Panc1 (cell line): ENCODE measurements around the gene IL1R1. TPM values are rescaled to one million over a fixed set of nuclear protein-coding genes. Genes with fewer than 3 reads are reported as not detected.
"Not testable (repeated sequence)": the region's sequence is repeated elsewhere in the genome, so short reads cannot be mapped to it uniquely, and the experiment has no call there.

Experiments used
- ATAC-seq: fragments of 200-7000 bp; cut with Tn5 transposase; 2 replicates; pipeline ENCODE4 v1.9.1; 2020; ENCODE audit warnings: mild to moderate bottlenecking, moderate library complexity
- BruUV-seq: library from RNA; stranded (reverse); fragments of 400-500 nt; replicated peaks from 2 replicates; lab custom pipeline; 2021; lab: Mats Ljungman, UMichigan
- CTCF ChIA-PET: fragments of 300-600 bp; sonication (Branson Sonifier 250); formaldehyde crosslinking; loops from one replicate; lab custom pipeline; 2022; ENCODE audit warnings: antibody characterized with exemption; lab: Charles Lee
- POLR2A ChIA-PET: fragments of 300-600 bp; sonication (Branson Sonifier 250); formaldehyde crosslinking; loops from one replicate; lab custom pipeline; 2022; ENCODE audit warnings: antibody characterized with exemption; lab: Charles Lee
- DNase-seq: peaks from one replicate; pipeline ENCODE4 v3.0.0-alpha.2; 2010; ENCODE audit warnings: low read depth, low spot score
- H3K27ac ChIP-seq: 2 replicates; pipeline ENCODE4 v1.5.1; 2011; ENCODE audit warnings: mild to moderate bottlenecking, low read length, inconsistent platforms
- H3K27me3 ChIP-seq: fragments of 200-500 bp; sonication (Bioruptor generic); 2 replicates; pipeline ENCODE4 v1.6.0; 2014; ENCODE audit warnings: low read length, inconsistent platforms; ENCODE audit not compliant: control insufficient read depth, insufficient read depth
- H3K36me3 ChIP-seq: fragments of 200-500 bp; sonication (Bioruptor generic); 2 replicates; pipeline ENCODE4 v1.5.1; 2014; ENCODE audit warnings: inconsistent platforms, mild to moderate bottlenecking, low read length, moderate library complexity; ENCODE audit not compliant: control insufficient read depth, insufficient read depth
- H3K4me1 ChIP-seq: 2 replicates; pipeline ENCODE4 v1.5.1; 2011; ENCODE audit warnings: inconsistent platforms, mild to moderate bottlenecking, low read length, moderate library complexity; ENCODE audit not compliant: control insufficient read depth, insufficient read depth
- H3K4me3 ChIP-seq, 2 experiments: 2 replicates each; pipeline ENCODE4 v1.5.1; 2011 to 2012; ENCODE audit warnings: low read depth in 2 of 2, low read length in 2 of 2, mild to moderate bottlenecking in 2 of 2, inconsistent platforms in 1 of 2, moderate library complexity in 1 of 2
- H3K9me3 ChIP-seq: fragments of 200-500 bp; sonication (Bioruptor generic); 2 replicates; pipeline ENCODE4 v1.5.1; 2014; ENCODE audit warnings: low read depth, mild to moderate bottlenecking, inconsistent platforms, low read length, moderate library complexity; ENCODE audit not compliant: control insufficient read depth, insufficient read depth
- CTCF ChIP-seq: fragments of 450-650 bp; IDR thresholded peaks from 2 replicates; pipeline ENCODE4 v1.5.1; 2017; ENCODE audit warnings: mild to moderate bottlenecking
- POLR2AphosphoS5 ChIP-seq: IDR thresholded peaks from 2 replicates; pipeline ENCODE4 v1.6.1; 2012; ENCODE audit warnings: mild to moderate bottlenecking, low read depth, low read length, moderate library complexity
- SIN3A ChIP-seq: IDR thresholded peaks from 2 replicates; pipeline ENCODE4 v1.6.1; 2012; ENCODE audit warnings: low read depth, mild to moderate bottlenecking, low read length, moderate library complexity, borderline replicate concordance; ENCODE audit not compliant: insufficient read depth
- TCF7L2 ChIP-seq: IDR thresholded peaks from 2 replicates; pipeline ENCODE4 v1.6.1; 2011; ENCODE audit warnings: mild to moderate bottlenecking, low read depth, low read length, inconsistent platforms
- in situ Hi-C: cut with HindIII; loops from 2 replicates; pipeline ENCODE4 v1.10.0; 2016; ENCODE audit warnings: low sequenced_read_pairs, low pct_unique_long_range_greater_than_20kb
- intact Hi-C: fragments of 100-400 bp; cut with micrococcal nuclease; formaldehyde crosslinking; loops from one replicate; pipeline ENCODE4 v1.10.0; 2022; ENCODE audit not compliant: unreplicated experiment
- total RNA-seq: library from RNA; stranded (reverse); gene quantifications from one replicate; pipeline ENCODE4 v1.2.1, GENCODE V29; 2021; ENCODE audit not compliant: unreplicated experiment
- TF ChIP-seq, protein P1 (sequence below), 2 experiments: IDR thresholded peaks; 2 replicates each; pipeline ENCODE4 v1.6.1; 2011 to 2012; ENCODE audit warnings: low read depth in 2 of 2, control low read depth in 1 of 2, low read length in 1 of 2, mild to moderate bottlenecking in 1 of 2, moderate library complexity in 1 of 2; ENCODE audit not compliant: insufficient read depth in 1 of 2

IL1R1 gene
- total RNA-seq, 1 experiment from 2014 or later: 7.1 TPM

GRCh38 chr2:102101849-102102635, 40.5 kb upstream of the IL1R1 start:
- no peaks in the 10 kb centered on the region for H3K4me1 ChIP-seq
- H3K36me3 ChIP-seq: no peaks in the 10 kb centered on the region
- ChIA-PET CTCF (no interaction called here), POLR2A (no interaction called here)
- in situ Hi-C loops (no loop called here), intact Hi-C loops (no loop called here)
- ATAC-seq (no peak), DNase-seq (no peak)
- no TSS peak for BruUV-seq
- no peaks in the 10 kb centered on the region for H3K27me3 ChIP-seq
- no peak overlapping the region for H3K4me3 ChIP-seq
- no peak for TF ChIP-seq POLR2AphosphoS5
- TF ChIP-seq, protein P1, sequence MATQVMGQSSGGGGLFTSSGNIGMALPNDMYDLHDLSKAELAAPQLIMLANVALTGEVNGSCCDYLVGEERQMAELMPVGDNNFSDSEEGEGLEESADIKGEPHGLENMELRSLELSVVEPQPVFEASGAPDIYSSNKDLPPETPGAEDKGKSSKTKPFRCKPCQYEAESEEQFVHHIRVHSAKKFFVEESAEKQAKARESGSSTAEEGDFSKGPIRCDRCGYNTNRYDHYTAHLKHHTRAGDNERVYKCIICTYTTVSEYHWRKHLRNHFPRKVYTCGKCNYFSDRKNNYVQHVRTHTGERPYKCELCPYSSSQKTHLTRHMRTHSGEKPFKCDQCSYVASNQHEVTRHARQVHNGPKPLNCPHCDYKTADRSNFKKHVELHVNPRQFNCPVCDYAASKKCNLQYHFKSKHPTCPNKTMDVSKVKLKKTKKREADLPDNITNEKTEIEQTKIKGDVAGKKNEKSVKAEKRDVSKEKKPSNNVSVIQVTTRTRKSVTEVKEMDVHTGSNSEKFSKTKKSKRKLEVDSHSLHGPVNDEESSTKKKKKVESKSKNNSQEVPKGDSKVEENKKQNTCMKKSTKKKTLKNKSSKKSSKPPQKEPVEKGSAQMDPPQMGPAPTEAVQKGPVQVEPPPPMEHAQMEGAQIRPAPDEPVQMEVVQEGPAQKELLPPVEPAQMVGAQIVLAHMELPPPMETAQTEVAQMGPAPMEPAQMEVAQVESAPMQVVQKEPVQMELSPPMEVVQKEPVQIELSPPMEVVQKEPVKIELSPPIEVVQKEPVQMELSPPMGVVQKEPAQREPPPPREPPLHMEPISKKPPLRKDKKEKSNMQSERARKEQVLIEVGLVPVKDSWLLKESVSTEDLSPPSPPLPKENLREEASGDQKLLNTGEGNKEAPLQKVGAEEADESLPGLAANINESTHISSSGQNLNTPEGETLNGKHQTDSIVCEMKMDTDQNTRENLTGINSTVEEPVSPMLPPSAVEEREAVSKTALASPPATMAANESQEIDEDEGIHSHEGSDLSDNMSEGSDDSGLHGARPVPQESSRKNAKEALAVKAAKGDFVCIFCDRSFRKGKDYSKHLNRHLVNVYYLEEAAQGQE (IDR thresholded peaks at IDR 0.05; ENCODE audit: insufficient read depth in 1 of 2, low read depth in 2 of 2, low read length in 1 of 2): no peak
- TF ChIP-seq SIN3A: no peak
- no peak for TF ChIP-seq CTCF
- no peak for TF ChIP-seq TCF7L2
- no peak overlapping the region for H3K27ac ChIP-seq
- H3K9me3 ChIP-seq: no peaks in the 10 kb centered on the region

DNA sequence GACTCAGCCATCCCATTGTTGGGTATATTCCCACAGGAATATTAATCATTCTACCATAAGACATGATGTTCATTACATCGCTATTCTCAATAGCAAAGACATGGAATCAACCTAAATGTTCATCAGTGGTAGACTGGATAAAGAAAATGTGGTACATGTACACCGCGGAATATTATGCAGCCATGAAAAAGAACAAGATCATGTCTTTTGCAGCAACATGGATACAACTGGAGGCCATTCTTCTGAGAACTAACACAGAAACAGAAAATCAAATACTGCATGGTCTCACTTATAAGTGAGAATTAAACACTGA, 40.0 kb upstream of the IL1R1 start:
- in situ Hi-C loops, BruUV-seq, H3K9me3 ChIP-seq, H3K4me3 ChIP-seq, POLR2A ChIA-PET, H3K4me1 ChIP-seq, CTCF ChIA-PET, intact Hi-C loops, H3K27ac ChIP-seq, DNase-seq, H3K27me3 ChIP-seq, H3K36me3 ChIP-seq, ATAC-seq: not testable (repeated sequence)

DNA sequence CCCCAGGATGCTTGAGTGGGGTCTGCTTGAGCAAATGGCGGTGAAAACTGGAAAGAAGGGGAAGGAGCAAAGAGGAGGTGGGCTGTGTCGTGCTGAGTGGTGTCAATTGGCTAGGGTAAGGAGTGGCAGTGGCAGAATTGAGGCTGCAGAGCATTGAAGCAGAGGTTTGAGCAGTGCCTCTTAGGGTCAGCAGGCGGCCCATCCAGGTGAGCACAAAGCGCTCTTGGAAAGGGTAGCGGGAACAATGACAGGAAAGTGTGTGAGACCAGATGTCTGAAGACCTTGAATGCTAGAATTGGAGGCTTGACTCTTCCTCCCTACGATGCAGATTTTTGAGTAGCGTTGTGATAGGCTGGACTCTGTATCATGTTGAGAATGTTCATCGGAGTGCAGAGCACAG, 39.3 kb upstream of the IL1R1 start:
- Histone ChIP-seq H3K36me3 (no peaks in the 10 kb centered on the region), H3K27ac (no peak overlapping the region), H3K4me1 (no peaks in the 10 kb centered on the region), H3K4me3 (no peak overlapping the region), H3K27me3 (no peaks in the 10 kb centered on the region), H3K9me3 (no peaks in the 10 kb centered on the region)
- TF ChIP-seq SIN3A (no peak), POLR2AphosphoS5 (no peak), CTCF (no peak), TCF7L2 (no peak)
- TF ChIP-seq, protein P1 (IDR thresholded peaks at IDR 0.05; ENCODE audit: insufficient read depth in 1 of 2, low read depth in 2 of 2, low read length in 1 of 2): no peak
- ATAC-seq (no peak), DNase-seq (no peak)
- in situ Hi-C loops: no loop called here
- intact Hi-C loops: no loop called here
- BruUV-seq: no TSS peak
- POLR2A ChIA-PET: no interaction called here
- CTCF ChIA-PET: no interaction called here
